Measurements from ENCODE around the gene NXPH1. TPM values are rescaled to one million over a fixed set of nuclear protein-coding genes. Genes with fewer than 3 reads are reported as not detected.

NXPH1 gene
- total and polyA plus RNA-seq, 2 donors (not counting 1 experiment from before 2014, with no cell fraction given) = not detected

GRCh38 chr7:8491106-8491505 lies 57.7 kb downstream of the NXPH1 start:
- intact Hi-C loops (cut with micrococcal nuclease) = no loop called here
- Mint-ChIP-seq H3K9me3 (ENCODE audit: insufficient read depth) (no peaks in the 10 kb centered on the region), H3K27ac (no peak overlapping the region), H3K4me1 (no peaks in the 10 kb centered on the region), H3K4me3 (no peak overlapping the region), H3K27me3 (no peaks in the 10 kb centered on the region)
- Histone ChIP-seq H2AFZ (ENCODE audit: insufficient read depth, low read depth, low read length, poor library complexity, severe bottlenecking) (no peak overlapping the region), H3K4me3 (ENCODE audit: control extremely low read depth in 1 of 5, extremely low read depth in 1 of 5, insufficient read depth in 1 of 5, low read depth in 2 of 5, low read length in 4 of 5) (no peak overlapping the region), H3K4me2 (replicated peaks; ENCODE audit: low read depth, low read length, poor library complexity, severe bottlenecking) (no peak overlapping the region), H3K9ac (ENCODE audit: low read length) (no peak overlapping the region), H3K27me3 (replicated peaks in 1 of 4; ENCODE audit: control extremely low read depth in 1 of 4, control insufficient read depth in 3 of 4, insufficient read depth in 4 of 4, low read length in 3 of 4) (no peaks in the 10 kb centered on the region), H4K20me1 (ENCODE audit: control insufficient read depth, insufficient read depth, low read length, poor library complexity, severe bottlenecking) (no peaks in the 10 kb centered on the region), H3K36me3 (replicated peaks in 1 of 2; ENCODE audit: control extremely low read depth in 1 of 2, control insufficient read depth in 1 of 2, extremely low read depth in 1 of 2, insufficient read depth in 2 of 2, low read length in 1 of 2) (no peaks in the 10 kb centered on the region), H3K79me2 (ENCODE audit: control insufficient read depth, insufficient read depth, low read length) (no peaks in the 10 kb centered on the region), H3K27ac (ENCODE audit: low read length in 2 of 2) (no peak overlapping the region), H3K4me1 (ENCODE audit: control insufficient read depth in 2 of 2, insufficient read depth in 2 of 2, low read length in 2 of 2) (no peaks in the 10 kb centered on the region), H3K9me3 (ENCODE audit: control extremely low read depth in 1 of 3, control insufficient read depth in 2 of 3, insufficient read depth in 1 of 3, low read length in 2 of 3) (no peaks in the 10 kb centered on the region)
- DNase-seq (no peak), ATAC-seq (ENCODE audit: low read depth) (no peak)
- WGBS (ENCODE audit: insufficient coverage) = 100% methylated on average over 1 of the region's 3 CpGs
- ChIA-PET POLR2A (no interaction called here), CTCF (no interaction called here)
- TF ChIP-seq EZH2 (IDR thresholded peaks at IDR 0.05; ENCODE audit: borderline replicate concordance, insufficient read depth, low read depth, low read length, poor library complexity, severe bottlenecking) = no peak
- TF ChIP-seq CTCF (IDR thresholded peaks at IDR 0.05) = no peak

DNA sequence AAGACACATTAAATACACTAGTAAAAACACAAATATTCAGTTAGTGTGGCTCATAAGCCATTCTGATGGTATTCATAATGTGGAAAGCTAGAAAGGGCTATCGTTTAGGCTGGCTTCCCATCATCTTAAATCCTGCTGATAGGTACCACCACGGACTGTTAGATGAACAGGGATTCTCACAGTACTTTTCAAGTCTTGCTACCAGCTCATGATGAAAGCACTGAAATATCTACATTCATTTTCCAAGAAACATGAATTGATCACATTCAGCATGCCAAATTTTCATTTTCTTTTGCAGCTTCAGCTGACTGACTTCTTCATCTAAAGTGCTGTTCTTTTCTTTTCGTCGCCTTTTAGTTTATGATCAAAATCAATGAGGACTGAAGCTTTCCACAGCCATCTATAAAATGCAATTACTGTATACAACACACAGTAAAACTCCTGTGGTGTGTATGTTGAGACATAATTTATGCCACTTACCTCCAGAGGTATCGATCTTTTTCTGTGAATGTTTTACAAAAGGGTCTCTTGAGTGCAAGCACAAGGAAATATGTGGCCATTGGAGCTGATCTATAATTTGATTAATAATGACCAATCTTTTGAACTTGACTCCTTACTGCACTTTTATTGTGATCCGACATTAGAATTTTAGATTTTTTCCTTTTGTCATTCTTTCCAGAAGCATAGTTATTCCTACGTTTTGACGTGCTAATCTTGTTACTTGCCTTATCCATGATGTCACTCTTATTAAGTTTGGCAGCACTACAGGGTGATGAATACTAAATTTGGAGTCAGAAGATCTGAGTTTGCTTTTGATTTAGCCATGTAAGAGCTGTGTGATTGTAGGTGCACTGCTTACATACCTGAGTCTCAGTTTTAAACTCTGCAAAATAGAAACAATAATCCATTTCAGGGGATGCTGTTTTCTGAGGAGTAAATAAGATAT lies 58.4 kb downstream of the NXPH1 start:
- H3K79me2 ChIP-seq (ENCODE audit: control insufficient read depth, insufficient read depth, low read length) = no peaks in the 10 kb centered on the region
- H3K4me1 ChIP-seq (ENCODE audit: control insufficient read depth in 2 of 2, insufficient read depth in 2 of 2, low read length in 2 of 2) = no peaks in the 10 kb centered on the region
- no peak overlapping the region for H3K4me3 Mint-ChIP-seq
- H3K9me3 Mint-ChIP-seq (ENCODE audit: insufficient read depth) = no peaks in the 10 kb centered on the region
- DNase-seq = no peak
- H3K36me3 ChIP-seq (replicated peaks in 1 of 2; ENCODE audit: control extremely low read depth in 1 of 2, control insufficient read depth in 1 of 2, extremely low read depth in 1 of 2, insufficient read depth in 2 of 2, low read length in 1 of 2) = no peaks in the 10 kb centered on the region
- H3K27me3 ChIP-seq (replicated peaks in 1 of 4; ENCODE audit: control extremely low read depth in 1 of 4, control insufficient read depth in 3 of 4, insufficient read depth in 4 of 4, low read length in 3 of 4) = no peaks in the 10 kb centered on the region
- no peak overlapping the region for H3K4me2 ChIP-seq (replicated peaks; ENCODE audit: low read depth, low read length, poor library complexity, severe bottlenecking)
- ChIA-PET POLR2A (no interaction called here), CTCF (interaction anchor here (0.6 kb wide), 1 partner anchor 16 kb away, joined by 3 read pairs; no protein-coding TSS in a partner anchor)
- H3K4me3 ChIP-seq (ENCODE audit: control extremely low read depth in 1 of 5, extremely low read depth in 1 of 5, insufficient read depth in 1 of 5, low read depth in 2 of 5, low read length in 4 of 5) = no peak overlapping the region
- no peak overlapping the region for H2AFZ ChIP-seq (ENCODE audit: insufficient read depth, low read depth, low read length, poor library complexity, severe bottlenecking)
- H3K9ac ChIP-seq (ENCODE audit: low read length) = no peak overlapping the region
- intact Hi-C loops (cut with micrococcal nuclease) = no loop called here
- H3K4me1 Mint-ChIP-seq = no peaks in the 10 kb centered on the region
- no peaks in the 10 kb centered on the region for H4K20me1 ChIP-seq (ENCODE audit: control insufficient read depth, insufficient read depth, low read length, poor library complexity, severe bottlenecking)
- no peak overlapping the region for H3K27ac ChIP-seq (ENCODE audit: low read length in 2 of 2)
- no peaks in the 10 kb centered on the region for H3K27me3 Mint-ChIP-seq
- 90% methylated on average over 2 of the region's 8 CpGs for WGBS (ENCODE audit: insufficient coverage)
- H3K9me3 ChIP-seq (ENCODE audit: control extremely low read depth in 1 of 3, control insufficient read depth in 2 of 3, insufficient read depth in 1 of 3, low read length in 2 of 3) = no peaks in the 10 kb centered on the region
- no peak for ATAC-seq (ENCODE audit: low read depth)
- TF ChIP-seq EZH2 (IDR thresholded peaks at IDR 0.05; ENCODE audit: borderline replicate concordance, insufficient read depth, low read depth, low read length, poor library complexity, severe bottlenecking) = no peak
- no peak for TF ChIP-seq CTCF (IDR thresholded peaks at IDR 0.05)
- H3K27ac Mint-ChIP-seq = no peak overlapping the region

Measured in B cell (primary cell).